Activated CD8-positive, alpha-beta memory T cell treated with anti-CD3 and anti-CD28 coated beads, Interleukin-2, amount 50 U/mL, for 48 hours (primary cell): ENCODE measurements around the gene FANCE.

ENCODE experiments used
- DNase-seq: peaks from one replicate; pipeline ENCODE4 v3.0.0-alpha.2; 2020

The FANCE gene, protein sequence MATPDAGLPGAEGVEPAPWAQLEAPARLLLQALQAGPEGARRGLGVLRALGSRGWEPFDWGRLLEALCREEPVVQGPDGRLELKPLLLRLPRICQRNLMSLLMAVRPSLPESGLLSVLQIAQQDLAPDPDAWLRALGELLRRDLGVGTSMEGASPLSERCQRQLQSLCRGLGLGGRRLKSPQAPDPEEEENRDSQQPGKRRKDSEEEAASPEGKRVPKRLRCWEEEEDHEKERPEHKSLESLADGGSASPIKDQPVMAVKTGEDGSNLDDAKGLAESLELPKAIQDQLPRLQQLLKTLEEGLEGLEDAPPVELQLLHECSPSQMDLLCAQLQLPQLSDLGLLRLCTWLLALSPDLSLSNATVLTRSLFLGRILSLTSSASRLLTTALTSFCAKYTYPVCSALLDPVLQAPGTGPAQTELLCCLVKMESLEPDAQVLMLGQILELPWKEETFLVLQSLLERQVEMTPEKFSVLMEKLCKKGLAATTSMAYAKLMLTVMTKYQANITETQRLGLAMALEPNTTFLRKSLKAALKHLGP

DNA sequence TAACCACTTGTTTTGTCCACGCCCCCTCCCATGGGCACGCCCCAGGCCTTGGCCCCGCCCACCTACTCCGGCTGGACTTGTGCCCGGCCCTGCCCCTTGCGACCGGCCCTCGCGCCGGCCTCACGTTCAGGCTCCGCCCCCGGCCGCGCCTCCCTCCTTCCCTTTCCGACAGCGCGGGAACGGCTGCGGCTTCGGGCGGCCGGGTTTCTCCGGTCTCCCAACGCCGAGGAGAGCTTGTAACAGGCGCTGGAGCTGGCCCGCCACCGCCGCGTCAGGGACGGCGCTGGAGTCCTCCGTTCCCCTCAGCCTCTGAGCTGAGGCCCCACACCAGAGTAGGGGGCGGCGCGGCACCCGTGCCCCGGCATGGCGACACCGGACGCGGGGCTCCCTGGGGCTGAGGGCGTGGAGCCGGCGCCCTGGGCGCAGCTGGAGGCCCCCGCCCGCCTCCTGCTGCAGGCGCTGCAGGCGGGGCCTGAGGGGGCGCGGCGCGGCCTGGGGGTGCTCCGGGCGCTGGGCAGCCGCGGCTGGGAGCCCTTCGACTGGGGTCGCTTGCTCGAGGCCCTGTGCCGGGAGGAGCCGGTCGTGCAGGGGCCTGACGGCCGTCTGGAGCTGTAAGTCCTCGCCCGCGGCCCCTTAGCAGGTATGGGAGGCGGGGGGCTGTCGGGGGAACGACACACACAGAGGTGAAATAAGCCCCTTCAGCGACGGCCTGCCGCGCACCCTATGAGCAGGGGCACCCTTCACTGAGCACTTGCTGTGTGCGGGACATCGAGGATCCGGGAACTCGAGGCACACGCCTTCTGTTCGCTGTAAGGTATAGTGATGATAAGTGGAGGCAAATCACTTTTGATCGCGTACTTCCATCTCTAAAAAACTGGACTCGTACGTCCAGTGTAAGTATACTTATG, at the start of gene FANCE:
Gene FANCE, plus strand, starts transcription at position 156 of the 908 bp plus-strand sequence. Its CDS starts 208 bp downstream, at position 364.
- peak; percentile 97 for DNase-seq

DNA sequence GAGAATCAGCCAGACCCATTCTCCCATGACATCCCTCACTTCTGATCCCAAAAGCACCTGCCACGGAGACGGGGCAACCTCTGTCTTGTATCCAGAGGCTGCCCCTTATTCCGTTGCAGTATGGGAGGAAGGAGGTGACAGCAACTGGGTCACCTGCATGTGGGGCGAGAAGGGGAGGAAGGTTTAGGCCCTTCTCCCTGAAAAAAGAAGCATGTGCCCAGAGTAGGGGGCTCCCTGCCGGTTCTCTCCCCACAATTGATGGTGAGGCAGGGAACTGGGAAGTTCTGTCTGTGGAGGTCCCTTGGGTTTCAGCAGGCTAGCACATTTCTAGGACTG, 49.3 kb upstream of the FANCE start:
- DNase-seq = no peak

DNA sequence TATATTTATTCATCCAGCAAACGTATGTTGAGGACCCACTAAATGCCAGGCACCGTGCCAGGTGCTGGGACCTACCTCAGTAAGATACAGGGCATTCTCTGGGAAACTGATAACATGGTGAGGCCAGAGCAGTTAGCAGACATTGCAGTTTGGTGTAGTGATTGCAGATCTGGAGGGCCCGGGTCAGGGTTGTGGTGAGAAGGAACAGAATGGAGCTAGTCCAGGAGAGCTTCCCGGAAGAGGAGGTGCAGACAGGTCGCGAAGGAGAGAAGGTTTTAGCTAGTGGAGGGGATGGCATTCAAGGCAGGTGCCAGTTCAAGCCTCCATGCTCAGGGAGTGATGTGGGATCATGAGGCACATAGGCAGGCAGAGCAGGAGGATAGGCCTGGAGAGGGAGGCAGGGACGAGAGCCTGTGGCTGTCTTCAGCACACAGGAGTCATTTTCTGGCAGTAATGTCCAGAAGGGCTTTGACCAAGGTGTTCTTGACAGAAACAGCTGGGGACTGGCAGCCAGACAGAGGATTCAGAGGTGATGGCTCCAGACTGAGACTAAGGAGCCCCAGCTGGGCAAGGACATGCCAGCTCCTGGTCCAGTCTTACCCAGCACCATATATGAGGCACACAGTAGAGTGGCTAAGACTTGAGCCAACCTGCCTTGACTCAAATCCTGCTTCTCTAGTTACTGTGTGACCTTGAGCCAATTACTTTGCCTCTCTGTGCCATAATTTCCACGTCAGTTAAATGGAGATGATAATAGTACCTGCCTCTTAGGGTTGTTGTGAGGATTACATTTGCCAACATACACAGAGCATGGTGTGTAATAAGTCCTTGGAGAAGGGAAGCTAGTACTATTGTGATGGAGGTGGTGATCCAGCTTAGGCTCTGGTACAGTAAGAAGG, 48.3 kb upstream of the FANCE start:
- DNase-seq = no peak

DNA sequence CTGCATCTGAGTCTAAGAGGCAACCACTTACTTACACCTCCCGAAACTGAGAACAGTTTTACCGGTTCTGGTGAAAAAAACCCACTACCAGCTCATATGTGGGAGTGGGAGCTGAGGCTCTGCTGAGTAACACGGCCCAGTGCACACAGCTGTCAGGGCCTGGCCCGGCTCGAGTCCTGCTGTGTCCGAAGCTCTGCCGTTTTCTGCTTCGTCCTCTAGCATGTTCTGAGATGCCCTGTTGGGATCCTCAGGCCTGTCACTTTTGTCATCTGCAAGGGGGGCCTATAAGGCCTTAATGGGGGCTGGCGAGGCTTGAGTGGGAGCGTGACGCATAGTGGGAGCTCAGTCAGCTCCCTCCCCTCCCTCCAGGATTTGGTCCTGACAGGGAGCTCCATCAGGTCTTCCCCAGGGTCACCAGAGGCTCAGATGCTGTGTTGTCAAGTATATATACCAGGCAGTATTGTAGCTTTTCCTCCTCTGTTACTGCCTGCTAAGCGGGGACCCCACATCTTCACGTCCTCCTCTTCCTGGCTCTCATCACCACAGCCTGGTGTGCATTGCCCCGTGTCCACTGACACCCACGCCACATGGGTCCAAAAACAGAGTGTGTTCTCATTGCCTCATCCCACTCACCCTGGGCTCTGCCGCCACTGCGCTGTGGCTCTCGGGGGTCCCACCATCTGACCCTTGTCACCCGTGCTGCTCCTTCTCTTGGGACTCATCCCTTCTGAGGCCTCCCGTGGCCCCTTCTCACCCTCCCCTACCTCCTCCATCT, 45.2 kb upstream of the FANCE start:
- no peak for DNase-seq

DNA sequence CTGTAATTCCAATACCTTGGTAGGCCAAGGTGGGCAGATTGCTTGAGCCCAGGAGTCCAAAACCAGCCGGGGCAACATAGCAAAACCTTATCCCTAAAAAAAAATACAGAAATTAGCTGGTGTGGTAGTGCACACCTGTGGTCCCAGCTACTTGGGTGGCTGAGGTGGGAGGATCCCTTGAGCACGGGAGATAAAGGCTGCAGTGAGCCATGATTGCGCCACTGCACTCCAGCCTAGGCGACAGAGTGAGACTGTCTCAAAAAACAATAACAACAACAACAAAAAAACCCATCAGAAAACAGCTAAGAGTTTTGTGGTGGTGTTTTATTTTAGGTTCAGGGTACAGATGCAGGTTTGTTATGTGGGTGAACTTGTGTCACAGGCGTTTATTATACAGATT, 42.9 kb upstream of the FANCE start:
- no peak for DNase-seq

DNA sequence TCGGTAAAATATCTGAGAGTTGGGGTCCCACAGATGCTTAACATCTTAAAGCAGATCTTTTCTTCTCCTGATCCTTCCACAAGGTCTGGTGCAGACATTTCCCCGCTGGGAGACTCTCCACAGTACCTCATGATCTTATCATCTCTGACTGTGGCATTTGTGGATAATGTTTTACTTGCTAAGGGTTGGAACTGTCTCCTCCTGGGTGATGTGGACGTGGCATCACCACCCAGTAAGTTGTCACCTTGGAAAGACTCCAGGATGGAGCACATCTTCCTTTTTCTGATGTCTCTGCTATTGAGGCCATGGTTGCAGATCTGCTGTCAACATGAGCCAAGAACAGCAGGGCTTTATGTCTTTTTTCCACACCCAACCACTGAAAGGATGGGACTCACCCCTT, 42.0 kb upstream of the FANCE start:
- DNase-seq = no peak

DNA sequence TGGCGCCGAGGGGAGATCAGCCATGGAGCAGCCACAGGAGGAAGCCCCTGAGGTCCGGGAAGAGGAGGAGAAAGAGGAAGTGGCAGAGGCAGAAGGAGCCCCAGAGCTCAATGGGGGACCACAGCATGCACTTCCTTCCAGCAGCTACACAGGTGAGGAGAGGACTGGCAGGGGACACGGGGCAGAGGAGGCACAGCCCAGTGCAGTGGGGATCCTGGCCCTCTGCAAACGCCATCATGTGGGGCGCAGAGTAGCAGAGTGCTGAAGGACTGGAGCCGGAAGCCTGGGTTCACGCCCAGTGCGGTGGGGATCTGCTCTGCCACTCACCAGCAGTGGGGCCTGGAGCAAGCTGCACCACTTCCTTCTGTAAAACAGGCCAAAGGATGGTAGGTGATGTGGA, 41.1 kb upstream of the FANCE start:
- DNase-seq = no peak

DNA sequence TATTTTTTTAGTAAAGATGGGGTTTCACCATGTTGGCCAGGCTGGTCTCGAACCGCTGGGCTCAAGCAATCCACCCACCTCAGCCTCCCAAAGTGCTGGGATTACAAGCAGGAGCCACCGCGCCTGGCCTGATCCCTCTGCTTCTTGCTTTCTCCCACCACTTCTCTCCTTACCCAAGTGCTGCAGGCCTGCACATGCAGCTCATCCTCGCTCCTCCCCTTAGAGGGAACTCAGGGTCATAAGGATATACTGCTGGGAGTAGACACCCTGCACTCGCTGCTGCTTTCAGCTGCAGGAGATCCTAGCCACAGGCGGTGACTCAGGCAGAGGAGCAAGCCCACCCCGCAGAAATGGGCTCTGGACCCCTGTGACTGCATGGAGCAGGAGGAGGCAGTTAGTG, 40.0 kb upstream of the FANCE start:
- DNase-seq = no peak

DNA sequence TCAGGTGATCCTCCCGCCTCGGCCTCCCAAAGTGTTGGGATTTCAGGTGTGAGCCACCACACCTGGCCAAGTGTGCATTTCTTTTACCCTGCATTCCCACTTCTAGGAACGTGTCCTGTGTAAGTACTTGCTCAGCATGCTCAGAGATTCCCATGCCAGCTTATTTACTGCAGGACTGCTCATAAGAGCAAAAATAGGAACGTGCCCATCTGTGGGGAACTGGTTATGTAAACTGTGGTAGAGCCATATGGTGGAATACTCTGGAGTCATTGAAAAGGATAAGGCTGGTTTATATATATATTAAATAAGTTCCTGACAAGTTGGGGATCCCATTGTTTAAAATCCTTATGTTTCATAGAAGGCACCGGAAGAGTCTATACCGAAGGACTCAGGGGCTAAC, 38.2 kb upstream of the FANCE start:
- no peak for DNase-seq

DNA sequence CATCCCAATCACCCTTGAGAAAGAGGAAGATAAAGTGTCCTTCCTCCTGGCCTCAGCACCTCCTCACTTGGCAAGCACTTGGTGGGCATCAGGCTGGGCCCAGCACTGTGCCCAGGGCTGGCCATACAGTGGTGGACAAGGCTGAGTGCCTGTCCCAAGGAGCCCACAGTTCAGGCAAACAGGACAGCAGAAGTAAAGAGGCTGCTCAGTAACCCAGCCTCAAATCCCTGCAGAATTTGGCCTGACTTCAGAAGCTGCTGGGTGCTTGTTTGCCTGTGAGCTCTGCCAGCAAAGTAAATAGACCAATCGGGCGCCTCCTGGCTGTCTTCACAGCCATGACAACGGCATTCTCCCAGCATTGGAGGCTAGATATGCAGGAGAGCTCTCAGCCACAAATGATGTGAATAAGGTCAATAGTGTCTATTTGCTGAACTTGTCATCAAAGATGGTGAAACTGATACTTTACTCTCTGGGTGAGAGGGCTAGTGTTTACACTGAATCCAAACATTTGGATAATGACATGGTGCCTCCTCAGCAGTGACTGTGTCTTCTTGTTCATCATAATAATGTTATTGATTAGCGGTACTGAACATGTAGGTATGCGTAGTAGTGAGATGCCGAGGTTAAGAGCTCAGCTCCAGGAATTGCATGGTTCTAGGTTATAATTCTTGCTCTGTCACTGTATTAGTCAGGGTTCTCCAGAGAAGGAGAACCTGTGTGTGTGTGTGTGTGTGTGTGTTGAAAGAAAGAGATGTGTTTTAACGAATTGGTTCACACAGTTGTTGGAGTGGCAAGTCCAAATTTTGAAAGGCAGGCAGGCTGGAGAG, 36.9 kb upstream of the FANCE start:
- no peak for DNase-seq

DNA sequence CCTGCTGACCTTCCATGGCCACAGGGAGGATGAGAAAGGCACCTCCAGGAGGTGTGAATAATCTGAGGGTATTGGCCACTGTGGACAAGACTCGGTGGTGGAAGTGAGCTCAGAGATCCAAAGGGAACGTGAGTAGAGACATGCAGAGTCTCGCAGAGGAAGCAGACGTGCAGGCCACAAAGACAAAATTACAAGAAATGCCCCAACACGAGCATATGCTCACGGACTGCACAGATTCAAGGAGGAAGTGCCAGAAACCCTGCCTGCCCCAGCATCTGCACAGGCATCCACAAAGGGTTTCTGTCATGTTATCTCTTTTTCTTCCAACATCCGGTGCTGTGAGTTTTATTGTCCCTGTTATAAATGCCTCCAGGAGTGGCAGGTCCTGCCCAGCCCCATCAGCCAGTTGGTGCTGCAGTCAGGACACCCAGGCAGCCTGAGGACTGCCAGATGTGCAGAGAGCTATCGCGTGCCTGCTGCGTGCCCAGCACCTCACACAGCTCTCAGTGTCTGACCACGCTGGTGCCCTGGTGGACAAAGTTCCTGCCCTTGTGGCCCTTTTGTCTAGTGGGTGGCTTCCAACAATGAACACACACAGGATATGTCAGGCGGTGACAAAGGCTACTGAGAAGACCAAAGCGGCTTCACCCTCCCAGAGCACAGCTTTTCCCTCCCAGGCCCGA, 34.0 kb upstream of the FANCE start:
- DNase-seq = no peak

DNA sequence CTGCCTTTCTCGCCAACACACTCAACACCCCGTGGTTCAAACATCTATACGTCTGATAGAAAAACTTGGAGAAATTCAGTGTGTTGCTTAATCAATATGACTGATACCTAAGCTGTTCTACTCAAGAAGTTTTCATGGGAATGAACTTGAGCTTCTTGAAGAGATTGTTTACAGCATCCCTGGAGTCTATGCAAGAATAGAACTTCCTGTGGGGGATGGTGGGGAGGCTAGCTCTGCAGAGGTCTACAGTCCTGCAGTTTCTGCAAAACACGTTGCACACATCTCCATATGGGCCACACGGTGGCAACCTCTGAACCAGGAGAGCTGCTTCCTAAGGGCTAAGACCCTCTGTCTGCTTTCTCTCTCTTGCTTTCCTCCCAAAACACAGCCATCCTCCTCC, 32.7 kb upstream of the FANCE start:
- DNase-seq = no peak

DNA sequence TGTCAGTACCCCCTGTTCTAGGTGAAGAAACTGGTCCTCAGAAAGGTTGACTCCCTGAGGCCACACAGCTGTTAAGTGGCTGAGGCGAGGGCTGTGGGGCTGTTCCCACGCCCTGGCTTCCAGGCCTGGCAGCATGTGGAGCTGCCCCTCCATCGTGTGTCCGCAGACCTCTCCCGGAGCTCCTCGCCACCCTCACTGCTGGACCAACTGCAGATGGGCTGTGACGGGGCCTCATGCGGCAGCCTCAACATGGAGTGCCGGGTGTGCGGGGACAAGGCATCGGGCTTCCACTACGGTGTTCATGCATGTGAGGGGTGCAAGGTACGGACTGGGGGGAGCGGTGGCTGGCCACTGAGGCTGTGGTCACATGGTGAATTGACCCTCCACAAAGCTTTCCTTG, 32.2 kb upstream of the FANCE start:
- no peak for DNase-seq

DNA sequence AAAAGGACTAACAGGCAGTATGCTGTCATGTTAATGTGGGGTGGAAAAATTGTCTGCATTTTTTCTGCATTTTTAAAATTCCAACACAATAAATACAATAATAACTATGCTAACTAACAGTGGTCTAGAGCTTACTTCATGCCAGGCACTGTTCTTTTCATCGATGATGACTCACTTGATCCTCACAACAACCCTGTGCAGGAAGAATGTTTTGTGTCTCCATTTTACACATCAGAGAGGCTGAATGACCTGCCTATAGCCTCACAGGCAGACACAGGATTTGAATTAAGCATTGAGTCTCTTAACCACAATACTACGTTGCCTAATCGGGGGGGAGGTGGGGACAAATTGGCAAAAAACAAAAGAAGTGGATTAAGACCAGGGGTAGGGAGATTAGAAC, 26.9 kb upstream of the FANCE start:
- no peak for DNase-seq

DNA sequence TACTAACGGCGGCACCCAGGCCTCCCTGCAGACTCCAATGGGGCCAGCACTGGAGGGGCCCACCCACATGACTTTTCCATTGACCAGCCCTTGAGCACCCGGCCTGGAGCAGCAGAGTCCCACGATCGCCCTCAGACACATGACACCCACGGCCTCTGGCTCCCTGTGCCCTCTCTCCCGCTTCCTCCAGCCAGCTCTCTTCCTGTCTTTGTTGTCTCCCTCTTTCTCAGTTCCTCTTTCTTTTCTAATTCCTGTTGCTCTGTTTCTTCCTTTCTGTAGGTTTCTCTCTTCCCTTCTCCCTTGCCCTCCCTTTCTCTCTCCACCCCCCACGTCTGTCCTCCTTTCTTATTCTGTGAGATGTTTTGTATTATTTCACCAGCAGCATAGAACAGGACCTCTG, 26.1 kb upstream of the FANCE start:
- DNase-seq = no peak

DNA sequence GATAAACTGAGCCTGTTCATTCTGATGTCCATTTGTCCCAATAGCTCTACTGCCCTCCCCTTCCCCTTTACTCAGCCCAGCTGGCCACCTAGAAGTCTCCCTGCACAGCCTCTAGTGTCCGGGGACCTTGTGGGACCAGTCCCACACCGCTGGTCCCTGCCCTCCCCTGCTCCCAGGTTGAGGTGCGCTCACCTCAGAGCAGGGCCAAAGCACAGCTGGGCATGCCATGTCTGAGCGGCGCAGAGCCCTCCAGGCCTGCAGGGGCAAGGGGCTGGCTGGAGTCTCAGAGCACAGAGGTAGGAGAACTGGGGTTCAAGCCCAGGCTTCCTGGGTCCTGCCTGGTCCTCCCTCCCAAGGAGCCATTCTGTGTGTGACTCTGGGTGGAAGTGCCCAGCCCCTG, 24.7 kb upstream of the FANCE start:
- no peak for DNase-seq

DNA sequence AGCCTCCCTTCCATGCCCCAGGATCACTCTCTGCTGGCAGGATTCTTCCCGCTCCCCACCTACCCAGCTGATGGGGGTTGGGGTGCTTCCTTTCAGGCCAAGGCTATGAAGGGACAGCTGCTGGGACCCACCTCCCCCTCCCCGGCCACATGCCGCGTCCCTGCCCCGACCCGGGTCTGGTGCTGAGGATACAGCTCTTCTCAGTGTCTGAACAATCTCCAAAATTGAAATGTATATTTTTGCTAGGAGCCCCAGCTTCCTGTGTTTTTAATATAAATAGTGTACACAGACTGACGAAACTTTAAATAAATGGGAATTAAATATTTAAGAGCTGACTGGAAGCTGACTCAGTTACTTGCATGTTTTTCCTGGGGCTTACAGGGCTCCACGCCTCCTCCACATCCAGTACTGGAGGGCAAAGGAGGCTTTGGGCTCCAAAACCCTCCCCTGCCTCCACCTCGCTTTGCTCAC, 24.3 kb upstream of the FANCE start:
- DNase-seq = no peak

DNA sequence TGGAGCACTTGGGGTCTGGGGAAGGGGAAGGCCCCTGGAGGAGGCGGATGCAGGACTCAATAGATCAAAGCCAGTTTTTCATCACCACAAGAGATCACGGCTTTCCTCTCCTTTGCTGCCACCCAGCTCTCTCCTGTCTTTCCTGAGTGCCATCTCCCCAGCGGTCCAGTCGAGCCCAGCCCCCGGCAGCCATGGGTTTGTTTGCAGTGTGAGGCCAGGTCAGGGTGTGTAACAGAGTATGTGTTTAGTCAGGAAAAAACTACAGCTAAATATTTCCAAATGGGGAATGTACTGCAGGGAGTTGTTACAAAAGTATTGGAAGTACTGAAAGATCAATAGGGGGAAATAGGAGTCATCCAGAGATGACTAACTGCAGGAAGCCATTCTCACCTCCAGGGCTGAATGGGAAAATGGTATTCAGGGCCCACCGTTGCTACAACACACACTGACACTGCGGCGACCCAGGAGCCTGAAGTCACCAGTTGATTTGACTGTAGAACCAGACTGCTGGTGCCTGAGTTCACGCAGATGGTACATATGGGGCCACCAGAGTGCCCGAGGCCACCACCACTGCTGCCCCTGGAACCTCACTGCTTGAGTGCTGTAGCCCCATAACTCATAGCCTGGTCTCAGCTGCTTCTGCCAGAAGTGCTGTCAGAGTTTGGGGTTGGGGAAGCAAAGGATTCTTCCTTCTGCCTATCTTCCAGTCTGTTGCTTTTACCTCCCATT, 23.6 kb upstream of the FANCE start:
- no peak for DNase-seq

DNA sequence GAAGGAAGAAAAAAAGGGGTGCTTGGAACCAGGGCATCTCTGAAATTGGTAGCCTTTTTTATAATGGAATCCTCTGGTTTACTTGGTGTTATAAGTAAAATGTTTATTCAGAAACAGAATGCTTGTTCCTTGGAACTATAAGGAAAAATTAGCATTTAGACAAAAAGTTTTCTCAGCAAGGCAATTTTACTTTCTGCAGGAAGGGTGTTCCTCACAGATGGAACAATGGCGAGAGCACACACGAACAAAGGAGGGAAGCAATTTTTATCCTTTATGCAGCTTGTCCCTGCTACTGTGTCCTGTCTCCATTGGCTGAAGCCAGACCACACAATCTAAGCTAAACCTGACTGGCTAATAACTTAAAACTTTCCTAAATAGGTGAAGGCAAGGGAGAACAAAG, 22.7 kb upstream of the FANCE start:
- DNase-seq = no peak

DNA sequence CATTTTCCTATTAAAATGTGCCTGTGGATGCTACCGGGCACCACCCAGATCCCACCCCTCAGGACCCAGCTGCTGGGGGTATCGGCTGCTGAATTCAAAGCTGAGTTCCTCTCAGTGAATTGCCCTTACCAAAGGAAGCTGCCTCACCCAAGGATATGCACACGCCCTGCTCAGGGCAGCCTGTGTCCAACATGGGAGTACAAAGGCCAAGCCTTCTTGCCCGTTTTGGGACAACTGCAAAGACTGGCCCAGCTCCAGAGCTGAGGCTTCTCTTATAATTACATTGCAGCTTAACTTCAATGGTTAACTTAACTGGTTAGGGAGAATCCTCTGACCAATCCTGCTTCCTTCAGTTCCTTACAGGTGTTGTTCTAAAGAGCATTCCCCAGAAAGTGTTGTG, 19.8 kb upstream of the FANCE start:
- DNase-seq = no peak
